ENCODE data around the gene RAPGEF1.

Gene RAPGEF1

DNA sequence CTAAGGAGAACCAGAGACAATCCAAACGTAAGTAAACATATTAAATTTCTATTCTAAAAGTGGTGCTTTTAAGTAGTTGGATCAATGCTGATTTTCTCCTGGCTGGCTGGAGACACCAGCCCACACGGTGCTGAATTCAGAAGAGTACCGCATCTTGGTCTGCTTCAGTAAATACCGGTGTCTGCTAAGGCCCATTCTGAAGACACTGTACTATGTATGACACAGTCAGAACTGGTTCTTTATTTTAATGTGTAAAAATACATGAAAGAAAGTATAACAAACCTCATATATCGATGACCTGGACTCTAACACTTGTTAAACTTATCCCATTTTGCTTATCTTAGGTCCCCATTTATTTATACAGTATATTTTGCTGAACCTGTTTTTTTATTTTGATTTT, 32.8 kb downstream of the RAPGEF1 start:
- no peak for DNase-seq

DNA sequence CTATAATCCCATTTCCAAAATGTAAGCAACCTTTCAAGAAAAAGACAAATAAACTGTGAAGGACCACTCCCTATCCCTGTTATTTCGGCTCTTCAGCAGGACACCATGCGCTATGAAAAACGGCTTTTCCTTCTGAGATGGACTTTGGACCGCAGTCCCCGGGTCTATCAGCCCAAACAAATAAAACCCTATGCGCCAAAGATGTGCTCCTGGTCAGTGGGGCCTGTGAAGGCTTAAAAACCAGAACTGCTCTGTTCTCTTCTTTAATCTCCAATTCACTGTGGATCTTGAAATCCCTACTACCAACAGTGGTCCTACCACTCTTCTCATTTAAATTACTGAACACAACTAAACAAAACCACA, 33.3 kb downstream of the RAPGEF1 start:
- no peak for DNase-seq

DNA sequence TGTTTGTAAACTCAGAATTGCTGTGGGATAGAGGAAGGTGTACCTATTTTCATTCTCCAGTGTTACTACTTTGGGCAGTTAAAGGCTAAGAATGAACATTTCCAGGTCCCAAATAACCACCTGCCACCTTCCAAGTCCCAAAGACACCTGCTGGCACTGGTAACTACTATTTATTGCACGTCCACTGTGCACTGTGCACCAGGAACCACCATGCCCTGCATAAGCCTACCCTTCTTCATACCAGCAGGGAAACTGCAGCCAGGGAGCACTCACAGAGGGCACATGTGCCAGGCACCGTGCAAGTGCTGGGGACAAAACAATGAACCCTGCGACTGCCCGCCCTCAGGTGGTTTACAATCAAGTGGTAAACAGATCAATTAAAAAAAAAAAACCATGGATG, 34.9 kb downstream of the RAPGEF1 start:
- no peak for DNase-seq

DNA sequence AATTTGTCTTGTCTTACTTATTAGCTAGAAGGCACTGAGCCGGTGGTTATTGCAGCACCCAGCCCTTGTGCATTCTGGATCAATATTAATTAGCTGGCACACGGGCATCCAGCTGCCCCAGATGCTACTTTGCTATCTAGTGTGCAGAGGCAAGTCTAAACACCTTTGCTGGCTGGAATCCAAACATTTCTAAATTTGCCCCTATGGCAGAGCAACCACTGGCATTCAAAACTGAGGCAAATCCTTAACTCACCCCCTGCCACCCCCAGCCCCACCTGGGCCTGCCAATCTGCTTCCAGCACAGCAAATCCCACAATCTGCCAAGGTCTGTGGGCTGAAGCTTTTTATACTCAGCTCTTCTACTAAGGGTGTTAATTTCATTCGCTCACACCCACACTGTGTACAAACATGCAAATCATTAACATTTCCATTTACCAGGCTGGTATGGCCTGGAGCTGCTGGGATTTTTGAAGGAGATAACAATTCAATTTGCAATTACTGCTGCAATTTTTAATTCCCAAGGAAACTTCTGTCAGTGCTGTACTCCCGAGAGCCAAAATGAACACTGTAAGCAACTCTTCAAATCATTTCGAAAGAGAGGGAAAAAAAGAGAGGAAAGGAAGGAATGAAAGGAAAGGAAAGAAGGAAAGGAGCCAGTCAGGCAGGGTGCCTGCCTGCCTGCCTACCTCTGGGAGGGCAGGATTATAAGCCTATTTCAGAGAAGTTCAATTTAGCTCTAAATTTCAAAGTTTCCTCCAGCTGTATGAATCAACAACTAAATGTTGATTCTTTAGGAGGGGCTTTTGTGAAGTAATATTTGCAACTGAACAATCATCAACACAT, 35.5 kb downstream of the RAPGEF1 start:
- peak in 1 of 2 donors; percentile 24 for DNase-seq

DNA sequence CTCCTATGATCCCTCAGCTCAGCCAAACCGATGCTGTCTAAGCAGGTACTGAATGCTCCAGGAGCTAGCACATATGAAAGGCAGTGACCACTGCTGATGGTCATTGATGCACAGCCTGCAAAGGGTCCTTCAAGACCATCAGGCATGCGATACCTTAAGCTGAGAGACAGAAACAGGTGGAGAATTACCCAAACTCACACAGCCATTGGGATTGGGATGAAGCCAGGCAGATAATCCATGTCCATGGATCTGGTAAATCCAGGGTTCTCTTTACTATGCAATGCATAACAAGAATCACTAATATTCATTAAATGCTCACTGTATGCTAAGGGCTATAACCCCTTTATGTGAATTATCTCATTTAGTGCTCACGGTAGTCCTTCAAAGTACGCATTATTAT, 36.2 kb downstream of the RAPGEF1 start:
- no peak for DNase-seq

DNA sequence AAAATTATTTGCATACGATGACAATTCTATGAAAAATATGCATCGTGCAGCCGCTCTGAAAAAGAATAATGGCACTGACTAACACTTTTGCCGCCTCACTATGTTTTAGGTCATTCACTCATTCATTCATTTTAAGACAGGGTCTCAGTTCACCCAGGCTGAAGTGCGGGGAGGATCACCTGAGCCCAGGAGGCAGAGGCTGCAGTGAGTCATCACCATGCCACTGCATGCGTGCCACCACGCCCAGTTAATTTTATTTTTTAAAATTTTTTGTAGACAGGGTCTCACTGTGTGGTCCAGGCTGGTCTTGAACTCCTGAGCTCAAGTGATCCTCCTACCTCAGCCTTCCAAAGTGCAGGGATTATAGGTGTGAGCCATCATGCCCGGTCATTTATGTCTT, 37.0 kb downstream of the RAPGEF1 start:
- no peak for DNase-seq

DNA sequence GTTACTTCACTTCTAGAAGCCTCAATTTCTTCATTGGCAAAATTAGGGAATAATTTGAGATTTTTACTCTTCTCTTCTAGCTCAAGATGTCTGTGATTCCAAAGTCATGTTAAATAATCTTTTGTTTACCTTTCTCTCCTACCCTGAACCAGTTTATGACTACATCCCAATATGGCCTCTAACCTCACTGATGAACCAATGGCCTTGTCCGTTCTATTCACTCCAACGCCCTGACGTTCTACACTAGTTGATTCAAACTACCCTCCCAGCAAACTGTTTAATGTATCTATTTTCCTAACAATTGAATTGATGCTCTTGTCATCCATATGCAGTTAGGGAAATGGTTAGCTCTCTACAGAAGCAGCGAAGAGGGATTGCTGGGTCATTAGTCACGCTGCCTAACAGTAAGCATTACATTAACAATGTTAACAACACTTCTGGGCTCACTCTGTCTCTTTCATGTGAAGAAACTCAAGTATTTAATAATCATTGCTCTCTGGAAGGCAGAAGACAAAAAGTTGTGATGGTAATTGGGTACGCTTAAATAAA, 38.0 kb downstream of the RAPGEF1 start:
- DNase-seq: peak in 1 of 2 donors; percentile 28

DNA sequence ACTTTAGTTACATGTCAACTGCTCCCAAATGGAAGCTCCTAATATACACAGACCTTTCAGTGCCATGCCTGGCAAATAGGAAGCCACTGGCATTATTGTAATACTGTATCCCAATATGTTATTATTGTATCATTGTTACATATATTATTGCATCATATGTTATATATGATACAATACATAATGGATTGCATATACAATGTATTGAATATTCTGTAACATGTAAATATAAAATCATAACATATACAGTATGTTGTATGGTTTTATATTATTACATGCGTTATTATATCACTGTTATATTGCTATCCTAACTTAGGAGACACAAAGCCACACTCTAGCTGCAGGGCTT, 38.5 kb downstream of the RAPGEF1 start:
- DNase-seq: no peak

DNA sequence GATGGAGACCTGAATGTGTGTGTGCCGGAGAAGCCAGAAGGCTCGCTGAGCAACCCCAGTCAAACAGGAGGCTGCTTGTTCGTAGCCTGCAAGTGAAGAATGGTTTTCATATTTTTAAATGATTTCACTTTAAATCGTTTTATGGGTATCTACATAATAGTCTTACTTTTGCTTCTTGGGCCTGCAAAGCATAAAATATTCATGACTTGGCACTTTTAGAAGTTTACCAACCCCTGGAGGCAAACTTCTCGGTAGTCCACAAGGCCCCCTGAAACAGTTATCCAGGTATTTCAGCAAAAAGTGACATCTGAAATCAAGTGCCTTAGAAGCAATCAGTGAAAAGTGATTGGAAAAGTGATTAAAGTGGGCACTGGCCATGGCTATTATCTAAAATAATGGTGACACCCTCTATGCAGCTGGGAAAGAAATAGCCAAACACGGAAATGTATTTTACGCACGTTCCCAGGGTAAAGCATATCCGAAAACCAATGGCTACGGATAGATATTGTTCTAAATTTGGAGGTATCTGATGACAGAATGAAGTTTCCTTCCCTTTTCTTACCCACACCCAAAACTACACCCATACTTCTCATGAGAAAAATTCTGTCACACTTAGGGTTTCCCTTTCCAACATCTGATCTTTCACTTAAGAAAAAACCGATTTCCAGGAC, 39.0 kb downstream of the RAPGEF1 start:
- DNase-seq: peak; percentile 55 to 76

DNA sequence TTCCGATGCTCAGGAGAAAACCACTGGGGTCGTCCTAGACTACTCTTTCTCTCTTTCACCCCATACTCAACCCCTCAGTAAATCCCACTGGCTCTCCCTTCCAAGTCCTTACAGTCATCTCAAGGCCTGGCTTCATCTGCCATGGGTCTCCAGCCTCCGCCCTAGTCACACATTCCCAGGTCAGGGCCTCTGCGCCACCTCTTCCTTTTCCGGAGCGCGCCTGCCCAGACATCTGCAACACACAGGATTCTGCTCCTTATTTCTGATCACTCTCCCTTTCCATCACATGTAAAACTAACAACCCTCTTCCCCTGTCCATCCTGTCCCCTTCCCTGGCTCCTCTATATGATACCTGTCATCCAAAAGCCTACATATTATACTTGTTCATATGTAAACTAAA, 39.8 kb downstream of the RAPGEF1 start:
- DNase-seq: no peak

DNA sequence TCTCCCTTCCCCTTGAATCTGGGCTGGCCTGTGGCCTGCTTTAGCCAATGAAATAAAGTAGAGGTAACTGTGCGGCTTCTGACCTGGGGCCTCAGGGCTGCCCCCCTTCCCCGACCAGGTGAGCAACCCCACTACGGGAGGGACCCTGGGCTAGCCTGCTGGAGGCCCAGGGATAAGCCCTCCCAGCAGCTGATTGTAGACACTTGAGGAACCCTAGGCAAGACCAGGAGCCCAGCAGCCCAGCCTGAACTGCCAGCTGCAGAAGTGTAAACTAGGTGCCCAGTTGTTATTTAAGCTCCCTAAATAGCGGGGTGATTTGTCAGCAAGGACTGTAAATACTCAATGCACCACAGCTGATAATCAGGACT, 41.3 kb downstream of the RAPGEF1 start:
- DNase-seq: no peak

DNA sequence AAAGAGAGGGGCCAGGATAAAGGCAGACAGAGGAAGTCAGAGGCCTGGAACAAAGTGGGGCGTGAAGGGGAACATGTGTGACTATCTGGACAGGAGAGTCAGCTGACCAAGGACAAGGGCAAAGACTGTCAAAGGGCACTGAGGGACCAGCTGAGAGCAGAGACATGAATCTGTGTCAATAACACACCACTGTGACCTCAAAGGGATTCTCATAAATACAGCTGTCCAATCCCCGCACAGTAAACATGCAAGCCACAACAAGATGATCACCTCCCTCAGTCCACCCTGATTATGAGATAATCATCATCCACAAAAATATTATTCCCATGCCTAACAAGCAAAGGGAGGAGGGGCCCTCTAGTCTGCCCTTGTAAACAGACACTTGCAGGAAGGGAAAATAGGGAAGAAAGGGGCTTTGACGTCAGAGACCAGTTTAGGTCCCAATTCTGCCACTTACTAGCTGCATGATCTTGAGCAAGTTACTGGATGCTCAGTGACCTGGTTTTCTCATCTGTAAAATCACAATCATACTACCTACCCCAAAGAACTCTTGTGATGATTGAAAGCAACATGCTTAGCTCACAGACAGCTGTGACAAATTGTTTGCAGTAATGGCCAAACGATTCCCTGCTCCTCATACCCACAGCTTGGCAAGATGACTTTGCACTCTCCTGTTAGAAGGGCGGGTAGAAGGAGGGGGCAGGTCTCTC, 41.8 kb downstream of the RAPGEF1 start:
- DNase-seq: peak; percentile 78 to 84

DNA sequence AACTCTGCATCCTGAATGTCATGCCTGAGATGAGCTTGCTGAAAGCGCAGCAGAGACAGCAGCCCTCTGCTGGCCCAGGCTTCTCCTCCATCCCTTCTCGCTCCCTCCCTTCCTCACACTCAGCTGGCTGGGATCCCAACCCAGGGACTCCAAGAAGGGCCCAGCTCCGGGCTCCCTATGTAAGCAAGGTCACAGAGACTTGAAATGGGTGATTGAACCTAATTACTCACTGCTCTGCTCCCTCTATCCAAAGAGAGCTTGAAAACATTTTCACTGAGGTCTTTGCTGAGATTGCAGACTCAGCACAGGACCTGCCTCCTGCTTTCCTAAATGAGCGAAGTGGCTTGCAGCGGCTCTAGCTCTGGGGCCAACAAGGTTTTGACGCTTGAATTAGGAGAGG, 42.8 kb downstream of the RAPGEF1 start:
- no peak for DNase-seq

DNA sequence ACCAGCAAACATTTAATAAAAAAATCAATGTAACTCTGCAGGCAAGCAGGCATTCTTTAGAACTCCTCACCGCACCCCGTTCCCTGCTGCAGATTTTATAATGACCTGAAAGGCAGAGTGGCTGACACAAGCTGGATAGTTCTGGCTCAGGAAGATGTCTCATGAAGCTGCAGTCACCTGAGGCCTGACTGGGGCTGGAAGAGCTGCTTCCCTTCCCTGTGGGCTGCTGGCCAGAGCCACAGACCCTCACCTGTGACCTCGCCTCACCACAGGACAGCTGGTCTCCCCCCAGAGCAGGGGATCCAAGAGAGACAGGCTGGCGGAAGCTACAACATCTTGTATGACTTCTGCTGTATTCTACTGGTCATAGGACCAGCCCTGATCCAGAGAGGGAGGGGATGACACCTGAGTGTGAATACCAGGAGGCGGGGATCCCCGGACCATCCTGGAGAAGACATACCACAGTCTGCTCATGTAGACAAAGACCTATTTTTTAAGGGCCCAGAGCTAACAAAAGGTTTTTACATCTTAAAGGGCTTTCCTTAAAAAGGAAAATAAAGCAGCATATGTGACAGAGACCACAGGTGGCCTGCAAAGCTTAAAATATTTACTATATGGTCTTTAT, 43.9 kb downstream of the RAPGEF1 start:
- DNase-seq: no peak

DNA sequence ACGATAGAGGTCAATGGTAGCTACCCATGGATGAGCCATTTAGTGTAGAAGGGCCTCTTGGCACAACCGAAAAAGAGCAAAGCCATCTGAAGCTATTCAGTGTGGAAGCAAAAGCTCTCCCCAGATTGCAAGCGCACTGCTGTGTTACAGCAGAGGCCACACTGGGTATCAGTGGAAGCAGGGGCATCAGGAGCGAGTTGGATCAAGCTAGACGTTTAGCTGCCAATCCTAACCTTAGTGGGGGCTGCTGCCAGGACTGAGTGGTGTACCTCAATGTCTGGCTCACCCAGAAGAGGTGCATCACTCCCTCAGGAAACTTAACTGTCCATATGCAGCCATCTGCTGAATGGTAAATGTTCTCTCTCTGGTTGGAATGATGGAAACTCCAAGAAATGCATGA, 44.5 kb downstream of the RAPGEF1 start:
- DNase-seq: no peak

DNA sequence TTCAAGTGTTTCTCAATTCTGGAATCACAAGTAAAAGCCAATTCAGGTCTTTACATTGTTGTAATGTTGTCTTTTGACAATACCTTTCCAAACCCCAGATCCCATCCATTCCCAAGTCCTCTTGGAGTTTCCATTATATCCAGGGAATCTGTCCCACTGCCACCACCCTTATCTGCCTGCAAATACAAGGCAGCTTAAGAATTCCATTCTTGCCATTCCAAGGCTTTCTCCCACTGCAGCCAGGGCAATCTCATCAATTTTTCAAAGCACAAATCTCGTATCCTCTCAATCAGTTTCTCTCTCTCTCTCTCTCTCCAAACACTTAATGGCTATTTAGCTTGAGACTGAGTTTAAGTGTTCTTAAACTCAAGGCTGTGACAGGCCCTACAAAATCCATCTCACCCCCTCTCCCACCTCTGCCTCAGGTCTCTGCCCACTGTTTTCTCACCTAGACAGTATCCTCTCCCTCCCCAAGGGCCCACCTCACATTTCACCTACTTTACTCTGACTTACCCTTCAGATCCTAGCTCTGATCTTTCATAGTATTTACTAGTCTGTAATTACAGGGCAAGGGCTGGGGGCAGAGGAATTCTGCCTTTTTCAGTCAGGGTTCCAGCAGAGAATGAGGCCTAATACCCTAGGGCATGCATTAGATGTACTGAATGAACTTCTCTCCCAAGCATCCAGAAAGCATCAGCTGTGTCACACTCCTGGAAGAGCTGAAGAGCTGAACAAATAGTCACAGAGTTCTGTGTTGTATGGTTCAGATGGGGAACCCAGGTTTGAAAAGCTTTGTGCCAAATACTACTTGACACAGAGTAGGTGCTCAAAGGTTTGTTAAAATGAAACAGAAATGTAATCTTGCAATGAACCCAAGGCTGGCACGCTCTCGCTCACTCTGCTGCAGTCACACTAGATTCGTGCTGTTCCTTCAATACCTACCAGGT, 46.0 kb downstream of the RAPGEF1 start:
- DNase-seq: no peak

DNA sequence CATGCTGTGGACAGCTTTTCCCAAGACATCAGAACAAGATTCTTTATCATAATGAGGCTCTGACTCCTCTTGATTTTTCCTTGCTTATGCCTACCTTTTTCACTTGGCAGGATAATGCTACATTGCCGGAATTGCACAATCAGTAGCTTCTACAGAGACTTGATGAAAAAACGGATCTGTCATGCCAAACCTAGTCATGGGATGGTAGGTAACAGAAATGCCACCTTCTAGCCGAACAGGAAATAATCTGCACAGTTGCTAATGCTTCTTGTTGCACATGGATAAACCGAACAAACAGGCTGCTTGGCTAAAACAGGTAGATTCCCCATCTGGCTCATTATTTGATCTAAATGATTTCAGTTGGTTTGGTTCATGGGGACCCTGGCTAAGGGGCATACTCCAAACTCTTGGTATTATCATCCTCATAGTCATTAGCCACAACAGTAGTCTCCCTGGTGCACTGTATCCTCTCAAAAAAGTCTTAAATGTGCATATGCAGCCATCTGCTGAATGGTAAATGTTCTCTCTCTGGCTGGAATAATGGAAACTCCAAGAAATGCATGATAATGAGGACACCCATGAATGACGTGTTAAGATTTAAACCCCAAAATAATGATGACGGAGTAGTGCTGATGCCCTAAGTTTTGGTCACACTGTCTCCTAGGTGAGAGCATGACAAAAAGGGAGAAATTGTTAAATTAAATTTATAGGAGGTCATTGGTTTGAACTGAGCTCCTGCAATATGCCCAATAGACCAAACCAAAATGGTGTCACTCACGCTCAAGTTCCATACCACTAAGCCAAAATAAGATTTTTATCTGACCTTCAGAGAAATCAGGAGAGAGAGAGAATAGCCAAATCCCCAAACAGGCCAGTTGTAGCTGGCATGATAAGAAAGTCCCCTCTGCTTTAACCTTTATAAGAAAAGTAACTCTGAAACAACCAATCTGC, 47.0 kb downstream of the RAPGEF1 start:
- no peak for DNase-seq

DNA sequence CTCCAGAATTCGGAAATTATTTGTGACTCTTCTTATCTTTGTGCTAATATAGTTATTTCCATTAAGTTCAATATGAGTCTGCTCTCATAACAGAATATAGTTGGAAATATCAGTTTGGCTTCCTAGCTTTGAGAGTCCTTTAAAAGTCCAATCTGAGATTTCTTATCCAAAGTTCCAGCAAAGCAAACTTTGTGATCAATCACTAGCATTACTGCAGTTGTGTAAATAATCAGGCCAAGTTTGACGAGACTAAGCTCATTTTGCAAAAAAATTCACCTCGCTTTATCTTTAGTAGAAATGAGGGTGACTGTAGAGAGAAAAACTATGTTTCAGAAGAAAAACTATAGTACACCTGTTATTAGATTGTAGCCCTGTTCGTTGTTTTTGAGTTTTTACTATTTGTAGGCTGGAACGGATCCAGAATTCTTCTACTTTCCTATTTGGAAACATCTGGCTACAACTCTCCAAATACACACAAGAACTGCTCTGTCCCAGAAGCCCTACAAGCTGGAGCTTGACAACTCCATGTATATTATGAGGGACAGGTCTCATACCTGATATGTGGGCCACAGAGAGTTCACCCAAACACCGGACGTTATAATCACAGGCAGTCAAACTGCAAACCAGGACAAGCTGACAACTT, 47.8 kb downstream of the RAPGEF1 start:
- no peak for DNase-seq

DNA sequence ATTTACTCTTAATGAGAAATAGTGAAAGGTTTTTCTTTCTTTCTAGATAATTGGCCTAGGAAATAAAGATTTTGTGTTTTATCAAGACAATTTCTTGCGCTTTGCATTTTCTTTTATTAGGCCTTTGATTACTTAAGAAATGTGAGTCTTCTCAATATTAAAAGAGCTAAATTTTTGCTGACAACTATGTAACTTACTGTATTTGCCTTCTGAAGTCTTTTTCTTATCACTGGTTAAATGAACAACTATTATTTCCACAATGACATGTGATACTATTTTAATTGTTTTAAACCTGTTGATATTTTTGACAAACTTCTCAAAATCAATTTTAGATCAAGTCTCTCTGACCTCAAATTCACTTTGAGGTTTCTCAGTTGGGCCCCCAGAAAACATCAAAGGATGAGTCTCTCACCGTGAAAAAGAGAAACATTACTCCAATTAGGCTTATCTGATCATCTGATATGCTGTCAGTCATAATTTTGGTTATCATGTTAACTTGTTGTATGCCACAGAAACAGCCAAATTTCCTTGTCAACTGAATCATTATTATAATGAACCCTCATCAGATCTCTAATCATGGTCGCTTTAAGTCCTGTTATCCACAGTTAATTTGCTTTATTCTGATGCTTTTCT, 48.8 kb downstream of the RAPGEF1 start:
- DNase-seq: no peak

DNA sequence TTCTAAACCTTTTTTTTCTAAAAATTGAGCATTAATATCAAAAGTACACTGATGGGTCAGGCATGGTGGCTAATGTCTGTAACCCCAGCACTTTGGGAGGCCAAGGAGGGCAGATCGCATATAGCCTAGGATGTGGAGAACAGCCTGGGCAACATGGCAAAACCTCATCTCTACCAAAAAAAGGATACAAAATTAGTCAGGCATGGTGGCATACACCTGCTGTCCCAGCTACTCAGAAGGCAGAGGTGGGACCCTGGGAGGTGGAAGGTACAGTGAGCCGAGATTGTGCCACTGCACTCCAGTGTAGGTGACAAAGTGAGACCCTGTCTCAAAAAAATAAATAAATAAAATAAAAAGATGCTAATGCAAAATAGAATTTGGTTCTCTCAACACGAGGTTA, 49.4 kb downstream of the RAPGEF1 start:
- no peak for DNase-seq

Measured in inflammatory macrophage (primary cell).